M059J (cell line): ENCODE data around the gene ECHDC3. TPM values are rescaled to one million over a fixed set of nuclear protein-coding genes. Genes with fewer than 3 reads are reported as not detected.

Experiments
- DNase-seq: peaks from one replicate; pipeline ENCODE4 v3.0.0-alpha.2; 2012; ENCODE audit warnings: low read depth
- total RNA-seq: library from RNA; depleted of rRNA; stranded (reverse); fragments of >200 nt; shearing (Covaris generic); gene quantifications from 2 replicates; pipeline ENCODE4 v1.2.3, GENCODE V29; 2014

The ECHDC3 gene
- total RNA-seq, 1 experiment from 2014 or later, result not detected

GRCh38 chr10:11782793-11783557 lies 40.8 kb downstream of the ECHDC3 start:
- peak; percentile 50 for DNase-seq

- DNase-seq, result no peak
Measured at GRCh38 chr10:11783558-11783865, 41.3 kb downstream of the ECHDC3 start.

- DNase-seq, result no peak
Measured at GRCh38 chr10:11787374-11787773, 45.2 kb downstream of the ECHDC3 start.

GRCh38 chr10:11787846-11788245 lies 45.7 kb downstream of the ECHDC3 start:
- DNase-seq, result no peak

GRCh38 chr10:11789306-11789705 lies 47.1 kb downstream of the ECHDC3 start:
- DNase-seq, result no peak

GRCh38 chr10:11789956-11790355 lies 47.8 kb downstream of the ECHDC3 start:
- DNase-seq, result no peak

- DNase-seq, result peak; percentile 75
Measured at GRCh38 chr10:11793762-11794479, 51.7 kb downstream of the ECHDC3 start.

- DNase-seq, result no peak
Measured at GRCh38 chr10:11794566-11794965, 52.4 kb downstream of the ECHDC3 start.

- no peak for DNase-seq
Measured at GRCh38 chr10:11795101-11795920, 53.1 kb downstream of the ECHDC3 start.

GRCh38 chr10:11796474-11796873 lies 54.3 kb downstream of the ECHDC3 start:
- no peak for DNase-seq

GRCh38 chr10:11797281-11797680 lies 55.1 kb downstream of the ECHDC3 start:
- DNase-seq, result no peak

- no peak for DNase-seq
Measured at GRCh38 chr10:11797847-11798633, 55.9 kb downstream of the ECHDC3 start.

GRCh38 chr10:11798845-11799735 lies 56.9 kb downstream of the ECHDC3 start:
- DNase-seq, result peak; percentile 57

GRCh38 chr10:11799736-11800080 lies 57.5 kb downstream of the ECHDC3 start:
- DNase-seq, result no peak

GRCh38 chr10:11804336-11804735 lies 62.2 kb downstream of the ECHDC3 start:
- no peak for DNase-seq

- no peak for DNase-seq
Measured at GRCh38 chr10:11805792-11806191, 63.6 kb downstream of the ECHDC3 start.

- no peak for DNase-seq
Measured at GRCh38 chr10:11806706-11807105, 64.5 kb downstream of the ECHDC3 start.

GRCh38 chr10:11808808-11809207 lies 66.6 kb downstream of the ECHDC3 start:
- DNase-seq, result no peak

GRCh38 chr10:11810313-11810766 lies 68.2 kb downstream of the ECHDC3 start:
- DNase-seq, result no peak

- DNase-seq, result no peak
Measured at GRCh38 chr10:11810973-11811372, 68.8 kb downstream of the ECHDC3 start.

- no peak for DNase-seq
Measured at GRCh38 chr10:11813177-11813576, 71.0 kb downstream of the ECHDC3 start.
